Measurements from ENCODE around the gene OR6K2.

OR6K2 gene, protein sequence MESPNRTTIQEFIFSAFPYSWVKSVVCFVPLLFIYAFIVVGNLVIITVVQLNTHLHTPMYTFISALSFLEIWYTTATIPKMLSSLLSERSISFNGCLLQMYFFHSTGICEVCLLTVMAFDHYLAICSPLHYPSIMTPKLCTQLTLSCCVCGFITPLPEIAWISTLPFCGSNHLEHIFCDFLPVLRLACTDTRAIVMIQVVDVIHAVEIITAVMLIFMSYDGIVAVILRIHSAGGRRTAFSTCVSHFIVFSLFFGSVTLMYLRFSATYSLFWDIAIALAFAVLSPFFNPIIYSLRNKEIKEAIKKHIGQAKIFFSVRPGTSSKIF

DNA sequence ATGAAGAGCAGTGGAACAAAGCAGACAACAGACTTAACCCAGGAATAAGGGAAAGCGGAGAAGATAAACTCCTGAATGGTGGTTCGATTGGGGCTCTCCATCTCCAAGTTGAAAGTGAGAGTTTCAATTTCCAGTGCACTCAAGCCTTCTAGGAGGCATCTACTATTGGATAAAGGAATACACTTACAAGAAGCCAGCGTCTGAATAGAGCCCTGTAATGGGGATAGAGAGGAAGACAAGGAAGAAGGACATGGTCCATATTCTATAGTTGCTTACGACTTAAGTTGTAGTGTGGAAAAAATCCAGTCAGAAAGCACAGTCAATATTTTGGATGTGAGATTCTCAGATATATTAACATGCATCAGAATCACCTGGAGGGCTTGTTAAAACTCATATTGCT is at the start of gene OR6K2:
OR6K2 (minus strand) TSS at position 101 of the 400 bp plus-strand sequence; CDS start at position 101, 0 bp downstream.
- Mint-ChIP-seq H3K9me3 (no peaks in the 10 kb centered on the region), H3K4me3 (no peak within 1 kb of the TSS), H3K36me3 (ENCODE audit: low read depth) (no peaks in the 10 kb centered on the region), H3K4me1 (ENCODE audit: low read depth) (no peaks in the 10 kb centered on the region), H3K27ac (no peak within 1 kb of the TSS), H3K27me3 (ENCODE audit: low read depth) (peaks cover 6% of the 10 kb centered on the region)
- DNase-seq (ENCODE audit: low spot score), result no peak

DNA sequence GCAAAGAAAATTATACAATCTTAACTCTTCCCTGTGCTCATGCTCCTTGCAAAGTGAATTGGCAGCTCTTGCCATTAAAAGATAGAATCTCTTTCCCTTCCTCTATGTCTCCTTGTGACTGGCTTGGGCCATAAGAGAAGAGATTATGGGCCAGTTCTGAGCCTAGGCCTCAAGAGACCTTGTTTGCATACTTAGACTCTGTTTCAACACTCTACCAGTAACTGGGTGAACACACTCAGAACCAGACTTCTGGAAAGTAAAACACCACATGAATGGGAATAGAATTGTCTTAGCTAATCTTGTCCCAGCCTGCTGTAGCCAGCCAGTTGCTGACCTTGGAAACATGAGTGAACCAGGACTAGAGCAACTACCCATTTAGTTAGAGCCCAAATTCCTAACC is 35.4 kb upstream of the OR6K2 start:
- H3K36me3 Mint-ChIP-seq (ENCODE audit: low read depth), result no peaks in the 10 kb centered on the region
- H3K9me3 Mint-ChIP-seq, result no peaks in the 10 kb centered on the region
- no peak overlapping the region for H3K4me3 Mint-ChIP-seq
- peaks cover 24% of the 10 kb centered on the region for H3K27me3 Mint-ChIP-seq (ENCODE audit: low read depth)
- no peaks in the 10 kb centered on the region for H3K4me1 Mint-ChIP-seq (ENCODE audit: low read depth)
- H3K27ac Mint-ChIP-seq, result no peak overlapping the region
- no peak for DNase-seq (ENCODE audit: low spot score)

DNA sequence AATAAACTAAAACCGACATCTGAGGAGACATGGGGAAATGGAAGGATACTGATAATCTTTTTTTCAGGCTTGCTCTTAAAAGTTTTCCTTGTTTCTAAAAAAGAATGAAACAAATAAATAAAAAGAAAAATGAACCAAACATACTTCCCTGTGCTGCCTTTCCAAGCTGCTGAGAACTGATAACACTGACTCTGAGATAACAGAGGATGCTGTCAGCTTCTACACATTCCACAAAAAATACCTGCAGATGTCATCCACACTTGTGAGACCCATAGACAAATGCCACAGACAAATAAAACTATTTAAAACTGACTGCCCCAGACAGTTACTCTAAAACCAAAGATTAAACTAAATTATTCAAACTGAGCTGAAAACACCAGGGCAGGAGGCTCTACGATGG is 32.1 kb upstream of the OR6K2 start:
- Mint-ChIP-seq H3K27me3 (ENCODE audit: low read depth) (peaks cover 21% of the 10 kb centered on the region), H3K9me3 (no peaks in the 10 kb centered on the region), H3K36me3 (ENCODE audit: low read depth) (no peaks in the 10 kb centered on the region), H3K4me3 (no peak overlapping the region), H3K27ac (no peak overlapping the region), H3K4me1 (ENCODE audit: low read depth) (no peaks in the 10 kb centered on the region)
- no peak for DNase-seq (ENCODE audit: low spot score)

DNA sequence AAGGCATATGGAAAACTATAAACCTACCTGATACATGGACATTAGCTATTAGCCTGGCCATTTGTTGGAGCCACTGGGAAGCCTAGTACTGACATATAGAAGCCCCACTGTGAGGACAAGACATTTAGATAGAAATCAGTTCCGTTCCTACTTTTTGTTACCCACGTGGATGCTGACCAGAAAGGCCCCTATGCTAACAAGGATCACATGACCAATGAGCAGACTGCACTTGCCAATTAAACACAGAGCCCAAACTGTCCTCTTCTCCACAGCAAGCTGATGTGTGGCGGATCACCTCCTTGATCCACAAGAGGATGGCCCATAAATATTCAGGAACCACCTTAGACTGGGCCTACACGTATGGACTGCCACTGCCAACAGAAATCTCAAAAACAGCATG is 31.3 kb upstream of the OR6K2 start:
- DNase-seq (ENCODE audit: low spot score), result no peak
- no peaks in the 10 kb centered on the region for H3K4me1 Mint-ChIP-seq (ENCODE audit: low read depth)
- H3K27me3 Mint-ChIP-seq (ENCODE audit: low read depth), result peaks cover 20% of the 10 kb centered on the region
- H3K9me3 Mint-ChIP-seq, result no peaks in the 10 kb centered on the region
- H3K27ac Mint-ChIP-seq, result no peak overlapping the region
- no peaks in the 10 kb centered on the region for H3K36me3 Mint-ChIP-seq (ENCODE audit: low read depth)
- no peak overlapping the region for H3K4me3 Mint-ChIP-seq

DNA sequence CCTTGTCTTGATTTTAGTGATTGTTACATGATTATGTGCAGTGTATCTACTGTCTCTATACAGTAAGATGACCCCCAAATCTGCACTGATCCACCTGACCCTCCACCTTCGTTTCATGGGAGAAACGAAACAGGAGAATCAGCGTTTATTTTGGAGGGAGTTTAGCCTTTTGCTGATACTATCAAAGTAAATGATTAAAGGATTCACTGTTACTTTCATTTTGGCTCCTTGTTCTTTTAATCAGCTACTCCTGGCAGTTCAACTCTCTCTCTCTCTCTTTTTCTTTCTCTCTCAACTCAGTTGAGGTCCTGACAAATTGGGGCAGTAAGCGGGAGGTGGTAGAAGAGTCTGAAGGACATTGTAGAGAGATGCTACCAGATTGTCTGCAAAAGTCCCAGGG is 30.0 kb upstream of the OR6K2 start:
- Mint-ChIP-seq H3K36me3 (ENCODE audit: low read depth) (no peaks in the 10 kb centered on the region), H3K9me3 (no peaks in the 10 kb centered on the region), H3K4me3 (no peak overlapping the region), H3K27me3 (ENCODE audit: low read depth) (peaks cover 20% of the 10 kb centered on the region), H3K4me1 (ENCODE audit: low read depth) (no peaks in the 10 kb centered on the region), H3K27ac (no peak overlapping the region)
- no peak for DNase-seq (ENCODE audit: low spot score)

DNA sequence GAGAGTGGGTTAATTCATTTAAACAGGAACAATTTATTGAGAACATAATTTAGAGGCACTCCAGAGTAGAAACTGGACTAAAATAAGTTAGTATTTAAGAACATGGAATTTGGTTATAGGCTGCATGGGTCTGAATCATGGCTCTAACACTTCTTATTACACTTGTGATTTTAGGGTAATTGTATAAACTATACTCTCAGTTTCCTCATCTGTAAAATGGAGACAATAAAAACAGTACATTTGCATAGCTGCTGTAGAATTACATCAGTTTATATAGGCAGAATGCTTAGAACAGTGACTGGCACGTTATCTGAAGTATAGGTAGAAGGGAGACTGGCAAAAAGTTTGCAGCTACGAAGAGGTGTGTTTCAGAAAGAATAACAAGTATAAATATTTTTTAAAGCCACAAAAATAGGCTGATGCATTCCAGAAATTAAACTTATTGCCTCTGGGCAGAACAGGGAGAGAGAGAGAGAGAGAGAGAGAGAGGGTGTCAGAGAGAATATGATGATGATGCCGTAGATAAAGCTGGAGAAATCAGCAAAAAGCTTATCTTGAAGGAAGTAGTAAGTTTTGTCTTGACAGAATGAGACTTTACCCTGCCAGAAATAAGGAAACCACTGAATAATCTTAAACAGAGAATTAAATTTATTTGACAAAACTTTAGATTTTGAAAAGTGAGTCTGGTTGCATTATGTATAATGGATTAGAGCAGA is 28.2 kb upstream of the OR6K2 start:
- H3K9me3 Mint-ChIP-seq, result no peaks in the 10 kb centered on the region
- H3K4me3 Mint-ChIP-seq, result no peak overlapping the region
- H3K27me3 Mint-ChIP-seq (ENCODE audit: low read depth), result peaks cover 25% of the 10 kb centered on the region
- H3K27ac Mint-ChIP-seq, result no peak overlapping the region
- no peaks in the 10 kb centered on the region for H3K4me1 Mint-ChIP-seq (ENCODE audit: low read depth)
- DNase-seq (ENCODE audit: low spot score), result no peak
- H3K36me3 Mint-ChIP-seq (ENCODE audit: low read depth), result no peaks in the 10 kb centered on the region

DNA sequence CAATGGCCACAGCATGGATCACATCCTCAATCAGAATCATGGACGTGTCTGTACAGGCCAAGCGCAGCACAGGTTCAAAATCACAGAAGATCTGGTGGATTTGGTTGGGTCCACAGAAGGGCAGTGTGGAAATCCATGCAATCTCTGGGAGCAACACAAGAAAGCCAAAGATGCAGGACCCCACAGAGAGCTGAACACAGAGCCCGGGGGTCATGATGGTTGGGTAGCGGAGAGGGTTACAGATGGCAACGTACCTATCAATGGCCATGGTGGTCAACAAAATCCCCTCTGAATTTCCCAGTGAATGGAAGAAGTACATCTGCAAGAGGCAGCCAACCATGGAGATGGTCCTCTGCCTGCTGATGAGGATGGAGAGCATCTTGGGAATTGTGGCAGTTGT is 24.0 kb upstream of the OR6K2 start:
- H3K4me1 Mint-ChIP-seq (ENCODE audit: low read depth), result no peaks in the 10 kb centered on the region
- no peaks in the 10 kb centered on the region for H3K36me3 Mint-ChIP-seq (ENCODE audit: low read depth)
- no peak overlapping the region for H3K4me3 Mint-ChIP-seq
- no peak overlapping the region for H3K27ac Mint-ChIP-seq
- DNase-seq (ENCODE audit: low spot score), result no peak
- H3K9me3 Mint-ChIP-seq, result no peaks in the 10 kb centered on the region
- H3K27me3 Mint-ChIP-seq (ENCODE audit: low read depth), result peaks cover 27% of the 10 kb centered on the region

DNA sequence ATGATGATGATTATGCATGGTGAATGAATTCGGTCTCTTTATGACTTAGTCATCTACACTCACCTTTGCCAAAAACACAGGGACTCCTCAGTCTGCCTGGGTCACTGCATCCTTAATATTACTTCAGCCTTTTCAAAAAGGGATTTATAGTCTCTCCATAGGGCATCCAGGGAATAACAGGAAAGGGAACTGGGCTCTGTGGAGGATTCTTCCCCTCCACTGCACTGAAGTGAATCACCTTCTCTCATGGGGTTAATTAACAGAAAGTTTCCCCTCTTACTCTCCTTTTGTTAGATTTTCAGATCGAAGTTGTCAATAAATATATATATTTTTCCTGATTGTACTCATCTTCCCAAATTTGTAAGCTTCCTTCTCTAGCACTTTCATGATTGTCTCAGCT is 20.2 kb upstream of the OR6K2 start, which contains the start of gene OR6K3:
OR6K3 (minus strand) TSS at position 101 of the 400 bp plus-strand sequence. CDS start 2,605 bp downstream, outside the sequence.
- peaks cover 2% of the 10 kb centered on the region for H3K4me1 Mint-ChIP-seq (ENCODE audit: low read depth)
- DNase-seq (ENCODE audit: low spot score), result no peak
- no peak within 1 kb of the TSS for H3K27ac Mint-ChIP-seq
- H3K36me3 Mint-ChIP-seq (ENCODE audit: low read depth), result no peaks in the 10 kb centered on the region
- H3K9me3 Mint-ChIP-seq, result no peaks in the 10 kb centered on the region
- no peak within 1 kb of the TSS for H3K4me3 Mint-ChIP-seq
- H3K27me3 Mint-ChIP-seq (ENCODE audit: low read depth), result peaks cover 12% of the 10 kb centered on the region

DNA sequence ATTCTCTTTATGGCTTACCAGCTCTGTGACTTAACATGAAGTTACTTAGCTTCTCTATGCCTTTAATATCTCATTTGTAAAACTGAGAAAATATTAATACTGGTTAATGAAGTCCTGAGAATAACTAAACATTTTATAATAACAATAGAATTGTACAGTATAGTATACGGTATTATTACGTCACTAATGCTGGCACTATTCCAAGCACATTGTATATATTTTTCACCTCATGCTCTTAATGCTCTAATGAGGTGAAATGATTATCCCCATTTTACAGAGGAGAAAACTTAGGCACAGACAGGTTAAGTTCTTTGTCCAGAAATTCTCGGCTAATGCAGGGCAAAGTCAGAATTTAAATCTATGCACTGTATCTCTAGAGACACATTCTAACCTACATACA is 19.2 kb upstream of the OR6K2 start:
- Mint-ChIP-seq H3K36me3 (ENCODE audit: low read depth) (no peaks in the 10 kb centered on the region), H3K4me3 (no peak overlapping the region), H3K27me3 (ENCODE audit: low read depth) (peaks cover 13% of the 10 kb centered on the region), H3K4me1 (ENCODE audit: low read depth) (peaks cover 2% of the 10 kb centered on the region), H3K27ac (no peak overlapping the region), H3K9me3 (no peaks in the 10 kb centered on the region)
- DNase-seq (ENCODE audit: low spot score), result no peak

DNA sequence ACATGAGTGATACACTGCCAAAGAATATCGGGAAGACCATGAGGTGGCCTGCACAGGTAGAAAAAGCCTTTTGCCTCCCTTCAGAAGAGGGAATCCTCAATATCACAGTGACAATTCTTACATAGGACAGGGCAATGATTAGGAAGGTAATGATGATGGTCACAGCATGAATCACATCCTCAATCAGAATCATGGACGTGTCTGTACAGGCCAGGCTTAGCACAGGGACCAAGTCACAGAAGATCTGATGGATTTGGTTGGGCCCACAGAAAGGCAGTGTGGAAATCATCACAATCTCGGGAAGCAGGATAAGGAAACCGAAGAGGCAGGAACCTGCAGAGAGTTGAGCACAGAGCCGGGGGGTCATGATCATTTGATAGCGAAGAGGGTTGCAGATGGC is 16.9 kb upstream of the OR6K2 start:
- Mint-ChIP-seq H3K27ac (no peak overlapping the region), H3K36me3 (ENCODE audit: low read depth) (no peaks in the 10 kb centered on the region), H3K27me3 (ENCODE audit: low read depth) (peaks cover 5% of the 10 kb centered on the region), H3K4me1 (ENCODE audit: low read depth) (peaks cover 2% of the 10 kb centered on the region), H3K9me3 (no peaks in the 10 kb centered on the region), H3K4me3 (no peak overlapping the region)
- DNase-seq (ENCODE audit: low spot score), result no peak

DNA sequence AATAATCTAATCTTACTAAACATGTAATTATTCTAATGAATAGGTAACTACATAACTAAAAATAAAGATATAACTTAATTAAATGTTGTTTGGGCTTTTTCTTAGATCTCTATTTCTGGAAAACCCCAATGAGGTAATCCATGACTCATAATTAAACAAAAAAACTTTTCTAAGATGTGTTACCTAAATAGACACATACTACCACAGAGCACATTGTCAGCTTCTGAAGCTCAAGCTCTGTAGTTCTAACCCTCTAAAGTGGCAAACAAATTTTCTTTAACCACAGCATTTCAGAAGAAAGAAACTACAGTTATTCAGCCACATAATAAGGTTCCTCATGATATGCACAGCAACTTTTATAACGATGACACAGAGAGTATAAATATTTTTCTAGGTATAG is 15.9 kb upstream of the OR6K2 start:
- H3K27me3 Mint-ChIP-seq (ENCODE audit: low read depth), result peaks cover 8% of the 10 kb centered on the region
- peaks cover 2% of the 10 kb centered on the region for H3K4me1 Mint-ChIP-seq (ENCODE audit: low read depth)
- no peaks in the 10 kb centered on the region for H3K36me3 Mint-ChIP-seq (ENCODE audit: low read depth)
- no peak overlapping the region for H3K4me3 Mint-ChIP-seq
- H3K9me3 Mint-ChIP-seq, result no peaks in the 10 kb centered on the region
- DNase-seq (ENCODE audit: low spot score), result no peak
- no peak overlapping the region for H3K27ac Mint-ChIP-seq

DNA sequence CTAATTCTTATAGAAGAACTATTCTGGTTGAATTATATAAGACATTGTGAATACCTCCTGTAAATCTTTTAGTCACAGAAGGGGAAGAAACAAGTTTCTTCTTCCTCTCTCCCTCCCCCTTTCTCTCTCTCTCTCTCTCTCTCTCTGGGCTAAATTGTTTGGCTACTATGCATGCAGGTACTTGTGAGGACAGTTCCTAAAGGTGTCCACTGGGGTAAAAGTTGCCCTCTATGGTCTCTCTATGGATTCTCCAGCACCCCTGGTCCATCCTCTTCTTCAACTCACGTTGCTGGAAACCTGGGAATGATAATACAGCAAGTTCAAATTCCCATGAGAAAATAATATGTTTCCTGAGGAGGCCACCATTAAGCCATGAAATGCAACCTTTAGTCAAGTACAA is 14.3 kb upstream of the OR6K2 start:
- no peaks in the 10 kb centered on the region for H3K36me3 Mint-ChIP-seq (ENCODE audit: low read depth)
- H3K4me1 Mint-ChIP-seq (ENCODE audit: low read depth), result peaks cover 2% of the 10 kb centered on the region
- no peak overlapping the region for H3K27ac Mint-ChIP-seq
- DNase-seq (ENCODE audit: low spot score), result no peak
- no peak overlapping the region for H3K4me3 Mint-ChIP-seq
- H3K9me3 Mint-ChIP-seq, result no peaks in the 10 kb centered on the region
- H3K27me3 Mint-ChIP-seq (ENCODE audit: low read depth), result peaks cover 11% of the 10 kb centered on the region

DNA sequence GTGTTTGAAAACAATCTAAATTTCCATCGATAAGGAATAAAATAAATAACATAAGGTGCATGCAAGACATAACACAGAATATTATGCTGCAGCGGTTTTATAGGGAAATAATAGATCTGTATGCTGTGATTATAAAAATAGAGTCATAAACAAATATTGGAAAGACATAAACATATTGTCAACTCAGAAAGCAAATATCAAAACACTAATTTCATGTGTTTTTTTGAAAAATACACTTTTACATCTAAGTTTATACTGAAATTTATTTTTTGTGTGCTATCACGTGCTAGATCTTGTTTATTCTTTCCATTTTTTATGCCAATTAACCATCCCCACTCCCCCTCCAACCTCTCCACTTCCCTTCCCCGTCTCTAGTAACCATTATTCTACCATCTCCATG is 10.6 kb upstream of the OR6K2 start:
- Mint-ChIP-seq H3K27ac (no peak overlapping the region), H3K27me3 (ENCODE audit: low read depth) (peaks cover 17% of the 10 kb centered on the region), H3K36me3 (ENCODE audit: low read depth) (no peaks in the 10 kb centered on the region), H3K4me1 (ENCODE audit: low read depth) (no peaks in the 10 kb centered on the region), H3K4me3 (no peak overlapping the region), H3K9me3 (no peaks in the 10 kb centered on the region)
- no peak for DNase-seq (ENCODE audit: low spot score)

DNA sequence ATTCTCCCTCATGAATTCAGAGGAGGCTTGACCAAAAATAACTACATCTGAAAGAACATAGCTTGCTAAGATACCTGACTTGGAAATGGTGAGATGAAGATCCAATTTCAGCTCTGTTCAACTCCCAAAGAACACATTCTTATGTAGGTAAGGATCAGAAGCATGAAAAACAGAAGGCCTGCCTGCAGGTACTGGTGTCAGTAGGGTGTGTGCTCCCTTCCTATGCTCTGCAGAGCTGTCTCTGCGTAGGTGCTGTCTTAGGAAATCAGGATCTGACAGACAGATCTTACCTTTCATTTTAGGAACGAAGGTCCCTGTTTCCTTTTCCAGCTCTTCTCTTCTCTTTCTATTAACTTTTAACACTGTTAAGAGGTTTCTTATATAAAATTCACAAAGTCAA is 5.6 kb upstream of the OR6K2 start:
- Mint-ChIP-seq H3K4me3 (no peak overlapping the region), H3K27me3 (ENCODE audit: low read depth) (peaks cover 9% of the 10 kb centered on the region), H3K27ac (no peak overlapping the region), H3K4me1 (ENCODE audit: low read depth) (no peaks in the 10 kb centered on the region), H3K36me3 (ENCODE audit: low read depth) (no peaks in the 10 kb centered on the region), H3K9me3 (no peaks in the 10 kb centered on the region)
- DNase-seq (ENCODE audit: low spot score), result no peak
